Hepatocyte (in vitro differentiated cells): Measurements from ENCODE around the gene CIAO2B. TPM values are rescaled to one million over a fixed set of nuclear protein-coding genes. Genes with fewer than 3 reads are reported as not detected.

Experiments used
- DNase-seq: peaks from one replicate; pipeline ENCODE4 v3.0.0-alpha.2; 2016; ENCODE audit warnings: low spot score
- H2AFZ ChIP-seq: fragments of 200-600 bp; sonication (generic); 2 replicates; pipeline ENCODE4 v1.6.0; 2016; ENCODE audit warnings: antibody characterized with exemption, mild to moderate bottlenecking
- H3K27ac ChIP-seq: fragments of 200-600 bp; sonication (generic); 2 replicates; pipeline ENCODE4 v1.5.1; 2016; ENCODE audit warnings: mild to moderate bottlenecking
- H3K27me3 ChIP-seq: fragments of 200-600 bp; sonication (generic); 2 replicates; pipeline ENCODE4 v1.6.1; 2016
- H3K36me3 ChIP-seq: fragments of 200-600 bp; sonication (generic); replicated peaks from 2 replicates; pipeline ENCODE4 v1.5.1; 2016; ENCODE audit warnings: low read depth; ENCODE audit not compliant: insufficient read depth
- H3K4me1 ChIP-seq: fragments of 200-600 bp; sonication (generic); 2 replicates; pipeline ENCODE4 v1.5.1; 2016; ENCODE audit warnings: mild to moderate bottlenecking, moderate library complexity; ENCODE audit not compliant: insufficient read depth
- H3K4me2 ChIP-seq: fragments of 200-600 bp; sonication (generic); 2 replicates; pipeline ENCODE4 v1.6.0; 2016
- H3K4me3 ChIP-seq: fragments of 200-600 bp; sonication (generic); 2 replicates; pipeline ENCODE4 v1.5.1; 2016; ENCODE audit warnings: mild to moderate bottlenecking
- H3K79me2 ChIP-seq: fragments of 200-600 bp; sonication (generic); 2 replicates; pipeline ENCODE4 v1.6.0; 2017; ENCODE audit warnings: mild to moderate bottlenecking
- H3K9me2 ChIP-seq: fragments of 200-600 bp; sonication (generic); replicated peaks from 2 replicates; pipeline ENCODE4 v1.6.0; 2017; ENCODE audit warnings: mild to moderate bottlenecking; ENCODE audit not compliant: insufficient read depth
- H3K9me3 ChIP-seq: fragments of 200-600 bp; sonication (generic); 2 replicates; pipeline ENCODE4 v1.5.1; 2016; ENCODE audit warnings: low read depth, mild to moderate bottlenecking
- H4K20me1 ChIP-seq: fragments of 200-600 bp; sonication (generic); 2 replicates; pipeline ENCODE4 v1.6.0; 2016; ENCODE audit warnings: mild to moderate bottlenecking; ENCODE audit not compliant: insufficient read depth, poor library complexity, severe bottlenecking
- EZH2 ChIP-seq: fragments of 200-600 bp; sonication (generic); IDR thresholded peaks from 2 replicates; pipeline ENCODE4 v1.6.1; 2016; ENCODE audit warnings: antibody characterized with exemption, mild to moderate bottlenecking, borderline replicate concordance
- EZH2phosphoT487 ChIP-seq: fragments of 200-600 bp; sonication (generic); IDR thresholded peaks from one replicate; pipeline ENCODE4 v1.6.1; 2018; ENCODE audit warnings: antibody characterized with exemption, mild to moderate bottlenecking, low read depth, moderate library complexity; ENCODE audit not compliant: unreplicated experiment, severe bottlenecking
- WGBS: methylation state at CpG from one replicate; pipeline ENCODE4 v1.1.6; 2016; ENCODE audit warnings: low lambda C conversion rate; ENCODE audit errors: missing lambda C conversion rate; 5-methylcytosine and 5-hydroxymethylcytosine counted together
- polyA plus RNA-seq: library from polyadenylated mRNA; unstranded; fragments of >200 nt; fragmentation: Nextera tagmentation; extraction: Ambion mirVana; gene quantifications from 2 replicates; pipeline ENCODE4 v1.2.1, GENCODE V29; 2016
- total RNA-seq: library from RNA; depleted of rRNA; stranded (reverse); fragments of >200 nt; gene quantifications from 2 replicates; pipeline ENCODE4 v1.2.3, GENCODE V29; 2014
- TF ChIP-seq, protein P1 (sequence below): fragments of 200-600 bp; sonication (generic); IDR thresholded peaks from 2 replicates; pipeline ENCODE4 v1.5.1; 2016; ENCODE audit warnings: antibody characterized with exemption, mild to moderate bottlenecking; ENCODE audit not compliant: poor library complexity

CIAO2B gene
- total and polyA plus RNA-seq, 2 experiments from 2014 or later, result 131 to 147 TPM

DNA sequence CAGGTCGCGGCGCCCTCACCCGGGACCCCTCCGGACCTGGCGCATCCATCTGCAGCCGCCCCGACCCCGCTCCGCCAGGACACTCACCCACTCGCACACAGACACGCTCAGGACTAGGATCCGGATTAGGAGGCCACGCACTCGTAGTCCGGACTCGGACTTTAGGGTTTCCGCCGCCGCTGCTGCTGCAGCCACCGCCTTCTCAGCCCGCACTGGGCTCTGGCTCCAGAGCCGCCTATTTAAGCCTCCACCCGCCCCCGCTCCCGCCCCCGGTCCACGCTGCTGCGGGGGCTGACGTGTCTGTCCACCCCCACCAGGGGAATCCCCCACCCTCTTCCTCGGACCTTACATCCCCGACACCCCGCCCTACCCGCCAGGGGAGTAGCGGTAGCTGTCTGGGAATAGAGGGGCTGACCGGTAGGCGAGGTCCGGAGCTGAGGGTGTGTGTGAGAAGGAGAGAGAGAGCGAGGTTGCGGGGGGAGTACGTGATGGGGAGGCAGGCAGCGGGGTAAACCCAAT lies 8.8 kb downstream of the CIAO2B start, which contains the start of gene RRAD:
TSS of gene RRAD (minus strand) at position 214 of the 519 bp plus-strand sequence. CDS start 356 bp downstream, outside the sequence.
- Histone ChIP-seq H3K36me3 (no peaks in the 10 kb centered on the region), H3K27ac (no peak within 1 kb of the TSS), H3K4me3 (no peak within 1 kb of the TSS), H4K20me1 (no peaks in the 10 kb centered on the region), H3K9me3 (no peaks in the 10 kb centered on the region), H2AFZ (peak within 1 kb of the TSS; percentile 66), H3K79me2 (no peaks in the 10 kb centered on the region), H3K27me3 (peaks cover 24% of the 10 kb centered on the region), H3K4me1 (peaks cover 3% of the 10 kb centered on the region), H3K9me2 (no peaks in the 10 kb centered on the region), H3K4me2 (peak within 1 kb of the TSS; percentile 96)
- 11% methylated on average over 20 of the region's 42 CpGs for WGBS
- peak; percentile 48 for DNase-seq
- TF ChIP-seq, protein P1, sequence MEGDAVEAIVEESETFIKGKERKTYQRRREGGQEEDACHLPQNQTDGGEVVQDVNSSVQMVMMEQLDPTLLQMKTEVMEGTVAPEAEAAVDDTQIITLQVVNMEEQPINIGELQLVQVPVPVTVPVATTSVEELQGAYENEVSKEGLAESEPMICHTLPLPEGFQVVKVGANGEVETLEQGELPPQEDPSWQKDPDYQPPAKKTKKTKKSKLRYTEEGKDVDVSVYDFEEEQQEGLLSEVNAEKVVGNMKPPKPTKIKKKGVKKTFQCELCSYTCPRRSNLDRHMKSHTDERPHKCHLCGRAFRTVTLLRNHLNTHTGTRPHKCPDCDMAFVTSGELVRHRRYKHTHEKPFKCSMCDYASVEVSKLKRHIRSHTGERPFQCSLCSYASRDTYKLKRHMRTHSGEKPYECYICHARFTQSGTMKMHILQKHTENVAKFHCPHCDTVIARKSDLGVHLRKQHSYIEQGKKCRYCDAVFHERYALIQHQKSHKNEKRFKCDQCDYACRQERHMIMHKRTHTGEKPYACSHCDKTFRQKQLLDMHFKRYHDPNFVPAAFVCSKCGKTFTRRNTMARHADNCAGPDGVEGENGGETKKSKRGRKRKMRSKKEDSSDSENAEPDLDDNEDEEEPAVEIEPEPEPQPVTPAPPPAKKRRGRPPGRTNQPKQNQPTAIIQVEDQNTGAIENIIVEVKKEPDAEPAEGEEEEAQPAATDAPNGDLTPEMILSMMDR, result no peak
- TF ChIP-seq EZH2phosphoT487 (peak; percentile 33), EZH2 (peak; percentile 96)

DNA sequence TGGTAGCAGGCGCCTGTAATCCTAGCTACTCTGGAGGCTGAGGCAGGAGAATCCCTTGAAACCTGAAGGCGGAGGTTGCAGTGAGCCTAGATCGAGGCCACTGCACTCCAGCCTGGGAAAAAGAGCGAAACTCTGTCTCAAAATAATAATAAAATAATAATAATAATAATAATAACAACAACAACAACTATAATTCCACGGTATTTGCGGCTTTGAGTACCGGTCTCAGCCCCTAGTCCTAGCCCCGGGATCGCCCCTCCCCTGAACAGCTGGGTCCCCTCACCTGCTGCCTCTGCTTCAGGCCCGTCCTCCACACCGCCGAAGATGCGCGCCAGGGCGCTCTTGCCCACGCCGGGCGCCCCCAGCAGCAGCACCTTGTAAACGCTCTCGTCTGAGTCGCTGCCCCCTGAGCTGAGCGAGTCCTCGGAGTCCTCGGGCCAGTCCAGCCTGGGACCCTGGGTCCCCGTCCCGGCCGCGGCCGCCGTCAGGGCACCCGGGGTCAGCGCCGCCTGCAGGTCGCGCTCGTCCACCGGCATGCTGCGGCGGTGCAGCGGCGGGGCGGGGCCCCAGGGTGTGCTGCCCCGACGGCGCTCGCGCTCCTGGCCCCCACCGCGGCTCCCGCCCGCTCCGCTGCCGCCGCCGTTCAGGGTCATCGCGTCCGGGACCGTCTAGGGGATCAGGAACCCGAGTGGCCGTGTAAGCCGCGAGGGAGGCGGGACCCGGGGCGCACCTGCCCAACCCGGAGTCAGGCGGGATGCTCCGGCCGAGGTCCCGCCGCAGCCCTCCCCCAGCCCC lies 9.5 kb downstream of the CIAO2B start:
- Histone ChIP-seq H3K9me3 (no peaks in the 10 kb centered on the region), H3K4me2 (peak overlapping the region; percentile 96), H2AFZ (peak overlapping the region; percentile 66), H3K27me3 (peaks cover 24% of the 10 kb centered on the region), H3K36me3 (no peaks in the 10 kb centered on the region), H3K4me3 (no peak overlapping the region), H3K9me2 (no peaks in the 10 kb centered on the region), H3K79me2 (no peaks in the 10 kb centered on the region), H4K20me1 (no peaks in the 10 kb centered on the region), H3K4me1 (peaks cover 3% of the 10 kb centered on the region), H3K27ac (no peak overlapping the region)
- 11% methylated on average over 63 of the region's 72 CpGs for WGBS
- peak; percentile 75 for DNase-seq
- no peak for TF ChIP-seq EZH2phosphoT487
- TF ChIP-seq, protein P1, result peak; percentile 38

DNA sequence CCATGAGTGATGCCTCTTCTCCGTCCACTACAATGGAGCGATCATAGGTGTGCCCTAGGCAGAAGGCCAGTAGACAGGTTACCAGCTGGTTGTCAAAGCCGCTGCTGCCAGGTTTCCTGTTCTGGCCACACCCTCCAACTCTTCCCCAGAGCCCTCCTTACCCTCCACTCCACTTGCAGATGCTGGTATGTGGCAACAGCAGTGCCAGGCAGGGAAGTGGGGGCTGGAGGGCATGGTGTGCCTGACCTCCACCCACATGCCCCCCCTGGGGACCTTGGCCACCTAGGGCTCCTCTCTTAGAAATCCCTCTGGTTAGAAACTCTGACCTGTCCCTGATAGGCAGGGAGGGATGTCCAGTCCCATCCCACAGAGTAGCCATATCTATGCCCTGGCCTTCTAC lies 10.3 kb downstream of the CIAO2B start:
- no peaks in the 10 kb centered on the region for H3K36me3 ChIP-seq
- H4K20me1 ChIP-seq, result no peaks in the 10 kb centered on the region
- no peak for DNase-seq
- H3K4me3 ChIP-seq, result no peak overlapping the region
- H3K27me3 ChIP-seq, result peaks cover 24% of the 10 kb centered on the region
- H3K4me1 ChIP-seq, result peaks cover 3% of the 10 kb centered on the region
- no peak overlapping the region for H3K4me2 ChIP-seq
- no peak overlapping the region for H2AFZ ChIP-seq
- no peaks in the 10 kb centered on the region for H3K79me2 ChIP-seq
- H3K9me2 ChIP-seq, result no peaks in the 10 kb centered on the region
- H3K27ac ChIP-seq, result no peak overlapping the region
- 90% methylated on average over 3 of the region's 3 CpGs for WGBS
- H3K9me3 ChIP-seq, result no peaks in the 10 kb centered on the region
- no peak for TF ChIP-seq EZH2phosphoT487
- TF ChIP-seq, protein P1, result no peak
- TF ChIP-seq EZH2, result no peak
